AG09319 (cell line): ENCODE results near the gene NAA10.
"Not testable (repeated sequence)": the region's sequence is repeated elsewhere in the genome, so short reads cannot be mapped to it uniquely, and the experiment has no call there.

ENCODE experiments used
- DNase-seq: peaks from one replicate; pipeline ENCODE4 v3.0.0-alpha.2; 2010; ENCODE audit warnings: low read depth; ENCODE audit errors: extremely low read depth
- TF ChIP-seq, protein P1 (sequence below): IDR thresholded peaks from 2 replicates; pipeline ENCODE4 v1.5.1; 2011; ENCODE audit warnings: low read depth, mild to moderate bottlenecking, inconsistent platforms, low read length, moderate library complexity

The NAA10 gene

DNA sequence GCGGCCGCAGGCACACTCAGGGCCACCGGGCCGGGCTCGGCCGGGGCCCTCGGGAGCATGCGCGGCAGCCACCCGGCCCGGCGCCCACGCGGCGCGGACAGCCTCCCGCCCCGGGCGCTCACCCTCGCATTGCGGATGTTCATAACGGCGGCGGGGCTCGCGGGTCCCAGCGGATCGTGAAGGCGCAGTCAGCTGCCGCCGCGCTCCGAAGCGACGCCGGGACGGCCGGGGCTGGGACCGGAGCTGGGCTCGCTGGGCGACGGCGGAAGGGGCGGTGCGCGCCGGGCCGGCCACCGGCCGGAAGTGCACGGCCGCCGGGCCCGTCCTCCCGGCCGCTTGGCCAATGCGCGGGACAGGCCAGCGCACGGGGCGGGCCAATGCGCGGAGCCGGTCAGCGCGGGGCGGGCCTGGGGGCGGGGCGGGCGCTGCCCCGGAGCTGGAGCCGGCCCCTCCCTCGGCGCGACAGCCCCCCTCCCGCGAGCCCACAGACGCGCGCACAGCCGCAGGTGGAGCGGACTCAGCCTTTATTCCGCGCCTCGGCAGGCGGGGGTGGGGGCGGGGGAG, at the start of gene NAA10:
Gene NAA10 (minus strand): TSS at position 276 of the 564 bp plus-strand sequence. CDS start 133 bp downstream, at position 143.
- peak; percentile 31 for DNase-seq
- TF ChIP-seq, protein P1, sequence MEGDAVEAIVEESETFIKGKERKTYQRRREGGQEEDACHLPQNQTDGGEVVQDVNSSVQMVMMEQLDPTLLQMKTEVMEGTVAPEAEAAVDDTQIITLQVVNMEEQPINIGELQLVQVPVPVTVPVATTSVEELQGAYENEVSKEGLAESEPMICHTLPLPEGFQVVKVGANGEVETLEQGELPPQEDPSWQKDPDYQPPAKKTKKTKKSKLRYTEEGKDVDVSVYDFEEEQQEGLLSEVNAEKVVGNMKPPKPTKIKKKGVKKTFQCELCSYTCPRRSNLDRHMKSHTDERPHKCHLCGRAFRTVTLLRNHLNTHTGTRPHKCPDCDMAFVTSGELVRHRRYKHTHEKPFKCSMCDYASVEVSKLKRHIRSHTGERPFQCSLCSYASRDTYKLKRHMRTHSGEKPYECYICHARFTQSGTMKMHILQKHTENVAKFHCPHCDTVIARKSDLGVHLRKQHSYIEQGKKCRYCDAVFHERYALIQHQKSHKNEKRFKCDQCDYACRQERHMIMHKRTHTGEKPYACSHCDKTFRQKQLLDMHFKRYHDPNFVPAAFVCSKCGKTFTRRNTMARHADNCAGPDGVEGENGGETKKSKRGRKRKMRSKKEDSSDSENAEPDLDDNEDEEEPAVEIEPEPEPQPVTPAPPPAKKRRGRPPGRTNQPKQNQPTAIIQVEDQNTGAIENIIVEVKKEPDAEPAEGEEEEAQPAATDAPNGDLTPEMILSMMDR: no peak

DNA sequence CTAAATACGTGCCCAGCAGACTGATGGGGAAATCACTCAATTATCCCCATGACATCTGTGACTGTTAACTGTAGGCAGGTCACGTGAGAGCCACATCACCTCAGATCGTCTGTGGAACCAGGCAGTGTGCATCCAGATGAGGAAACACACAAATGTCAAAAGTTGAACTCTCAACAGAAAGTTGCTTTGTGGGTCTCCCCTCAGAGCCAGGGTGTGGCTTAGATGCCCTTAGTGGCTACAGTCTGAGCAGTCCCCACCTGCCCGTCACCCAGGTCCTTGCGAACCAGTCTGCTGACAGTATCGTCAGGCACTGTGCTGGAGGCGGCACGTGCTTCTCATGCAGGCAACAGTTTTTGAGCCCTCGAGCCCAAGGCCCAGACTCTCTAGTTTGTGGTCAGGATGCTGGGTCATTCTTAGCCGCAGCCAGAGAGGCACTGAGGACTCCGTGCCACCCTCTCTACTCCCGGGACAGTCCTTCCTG, 48.5 kb upstream of the NAA10 start:
- DNase-seq: no peak

GRCh38 chrX:153981771-153982533, 47.1 kb upstream of the NAA10 start:
- DNase-seq: no peak
- TF ChIP-seq, protein P1: no peak

More for the DNA sequence above, 48.5 kb upstream of the NAA10 start:
- TF ChIP-seq, protein P1: no peak

DNA sequence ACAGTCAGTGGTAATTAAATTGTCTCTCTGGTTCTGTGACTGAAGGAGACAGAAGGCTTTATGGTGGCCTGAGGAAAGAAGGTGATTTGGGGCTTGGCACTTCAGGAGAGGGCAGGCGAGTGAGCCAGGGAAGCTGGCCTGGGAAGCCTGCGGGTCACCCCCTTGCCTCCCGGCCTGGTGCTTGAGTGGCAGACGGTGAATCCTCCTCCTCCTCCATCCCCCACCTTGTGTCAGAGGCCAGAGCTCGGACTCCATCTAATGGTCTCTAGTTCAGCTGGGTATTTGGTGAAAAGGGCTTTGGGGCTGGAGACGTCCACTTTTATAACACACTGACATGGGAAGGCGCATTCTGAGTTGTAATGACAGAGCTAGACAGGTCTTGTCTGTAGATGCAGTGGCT, 46.4 kb upstream of the NAA10 start:
- no peak for DNase-seq
- TF ChIP-seq, protein P1: no peak

DNA sequence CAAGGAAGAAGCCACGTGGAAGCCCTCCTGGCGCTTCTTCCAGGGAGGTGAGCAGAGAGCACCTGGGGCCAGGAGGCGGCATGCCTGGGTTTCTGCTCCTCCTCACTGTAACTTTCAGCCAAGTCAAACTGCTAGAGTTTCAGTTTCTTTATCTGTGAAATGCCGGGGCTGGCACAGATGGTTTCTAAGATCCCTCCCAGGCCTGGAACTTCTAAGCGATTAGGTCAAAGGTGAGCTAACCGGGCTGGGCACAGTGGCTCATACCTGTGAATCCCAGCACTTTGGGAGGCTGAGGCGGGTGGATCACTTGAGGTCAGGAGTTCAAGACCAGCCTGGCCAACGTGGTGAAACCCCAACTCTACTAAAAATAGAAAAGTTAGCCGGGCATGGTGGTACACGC, 45.6 kb upstream of the NAA10 start:
- DNase-seq: not testable (repeated sequence)

DNA sequence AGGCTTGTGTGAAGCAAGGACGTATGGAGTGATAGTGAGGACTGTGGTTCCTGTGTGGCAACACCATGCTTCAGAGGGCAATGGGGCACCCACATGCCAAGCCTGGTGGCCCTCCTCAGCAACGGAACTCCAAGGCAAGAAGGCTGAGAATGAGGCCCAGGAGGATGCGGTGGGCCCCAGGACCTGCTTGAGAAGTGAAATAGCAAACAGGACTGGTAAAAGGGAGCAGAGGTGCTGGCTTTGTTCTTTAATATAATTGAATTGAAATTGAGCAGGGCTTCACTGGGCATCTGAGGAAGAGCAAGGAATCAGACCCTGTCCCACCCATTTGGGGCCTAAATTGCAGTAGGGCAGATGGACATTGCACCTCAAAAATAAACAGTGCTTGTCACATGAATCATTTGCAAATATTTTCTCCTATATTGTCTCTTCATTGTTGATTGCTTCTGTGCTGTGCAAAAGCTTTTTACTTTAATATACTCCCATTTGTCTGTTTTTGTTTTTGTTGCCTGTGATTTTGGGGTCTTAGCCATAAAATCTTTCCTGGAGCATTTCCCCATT, 40.0 kb upstream of the NAA10 start:
- no peak for DNase-seq
- TF ChIP-seq, protein P1: no peak

- DNase-seq: no peak
- TF ChIP-seq, protein P1: no peak
Measured at GRCh38 chrX:153974003-153974725, 39.3 kb upstream of the NAA10 start.
